Cardiac septum (tissue), 1 donor: ENCODE measurements around the gene NCKAP5. TPM values are rescaled to one million over a fixed set of nuclear protein-coding genes. Genes with fewer than 3 reads are reported as not detected.

Experiments
- DNase-seq: peaks from one replicate; pipeline ENCODE4 v3.0.0-alpha.2; 2020; ENCODE audit warnings: low spot score
- intact Hi-C: fragments of 100-400 bp; cut with DNase I; formaldehyde crosslinking; loops from one replicate; pipeline ENCODE4 v1.14.0; 2022
- total RNA-seq: library from RNA; stranded (reverse); fragmentation: NEBNext Ultra II Directional; extraction: Animal tissue kit (Norgen Biotek cat#: 25700); gene quantifications from one replicate; pipeline ENCODE4 v1.2.1, GENCODE V29; 2021
- donor health status: DM: no; HTN: no; CAD: no.

The NCKAP5 gene
- total RNA-seq, 1 donor from 2014 or later = 10.6 TPM

- intact Hi-C loops = loop anchor here (5.0 kb wide), 1 partner anchor 63 kb away; no protein-coding TSS in a partner anchor
- DNase-seq = no peak
These were observed 11.0 kb upstream of the NCKAP5 start for GRCh38 chr2:133579274-133579673.

GRCh38 chr2:133576714-133577113 is 8.5 kb upstream of the NCKAP5 start:
- DNase-seq = no peak
- intact Hi-C loops = loop anchor here (5.0 kb wide), 1 partner anchor 66 kb away; no protein-coding TSS in a partner anchor

GRCh38 chr2:133574620-133575019 is 6.4 kb upstream of the NCKAP5 start:
- DNase-seq = no peak
- intact Hi-C loops = loop anchor here (5.0 kb wide), 1 partner anchor 68 kb away; no protein-coding TSS in a partner anchor

DNA sequence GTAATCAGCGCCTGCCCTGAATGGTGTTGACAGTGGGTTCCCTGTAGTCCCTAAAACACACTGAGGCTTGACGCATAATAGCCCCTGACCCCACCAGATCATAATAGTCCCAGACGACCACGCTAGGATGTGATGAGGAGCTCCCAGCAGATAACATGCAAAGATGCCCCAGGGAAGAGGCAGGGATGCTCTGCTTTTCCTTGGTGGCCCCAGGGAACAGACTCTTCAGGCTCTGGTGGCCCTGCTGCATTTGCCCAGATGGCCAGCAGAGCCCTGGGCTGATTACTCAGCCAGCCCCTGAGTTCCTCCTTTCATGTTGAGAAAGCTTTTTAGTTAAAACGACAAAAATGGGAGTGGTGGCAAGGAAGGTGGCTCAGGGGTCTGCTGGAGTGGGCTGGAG is 5.9 kb upstream of the NCKAP5 start:
- intact Hi-C loops = no loop called here
- no peak for DNase-seq

- intact Hi-C loops = no loop called here
- no peak for DNase-seq
These were observed 5.4 kb upstream of the NCKAP5 start for GRCh38 chr2:133573491-133574162.

- intact Hi-C loops = no loop called here
These were observed 3.0 kb upstream of the NCKAP5 start for GRCh38 chr2:133571249-133571648.

GRCh38 chr2:133570542-133570941 is 2.3 kb upstream of the NCKAP5 start:
- intact Hi-C loops = no loop called here
- DNase-seq = no peak

More at GRCh38 chr2:133571249-133571648, 3.0 kb upstream of the NCKAP5 start:
- DNase-seq = no peak

GRCh38 chr2:133569286-133569830 is 1.1 kb upstream of the NCKAP5 start:
- intact Hi-C loops = loop anchor here (5.0 to 10.0 kb wide), 3 partner anchors 103 to 305 kb away; no protein-coding TSS in a partner anchor
- no peak for DNase-seq

DNA sequence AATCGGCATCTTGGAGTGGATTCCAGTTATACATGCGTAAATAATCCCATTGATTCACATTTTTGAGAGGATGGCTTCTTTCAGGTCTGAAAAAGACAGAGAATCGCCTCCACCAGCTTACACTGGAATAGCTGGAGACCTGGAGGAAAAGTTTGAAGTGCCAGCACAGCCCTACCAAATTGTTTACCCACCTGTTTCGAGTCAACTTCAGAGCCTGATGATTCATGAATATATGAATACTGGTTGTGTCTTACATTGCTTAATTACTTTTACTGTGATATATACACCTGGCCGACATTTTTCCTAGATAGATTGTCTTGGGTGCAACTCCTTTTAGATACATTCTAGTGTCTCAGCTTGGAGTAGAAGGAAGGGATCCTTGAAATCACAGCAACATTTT is 335 bp upstream of the NCKAP5 start:
- intact Hi-C loops = loop anchor here (5.0 to 10.0 kb wide), 3 partner anchors 104 to 304 kb away; no protein-coding TSS in a partner anchor
- DNase-seq = no peak

- intact Hi-C loops = loop anchor here (10.0 kb wide), 1 partner anchor 298 kb away; no protein-coding TSS in a partner anchor
- no peak for DNase-seq
These were observed 5.7 kb downstream of the NCKAP5 start for GRCh38 chr2:133562558-133562957.

- intact Hi-C loops = loop anchor here (10.0 kb wide), 1 partner anchor 296 kb away; no protein-coding TSS in a partner anchor
- no peak for DNase-seq
These were observed 7.0 kb downstream of the NCKAP5 start for GRCh38 chr2:133561045-133561852.

DNA sequence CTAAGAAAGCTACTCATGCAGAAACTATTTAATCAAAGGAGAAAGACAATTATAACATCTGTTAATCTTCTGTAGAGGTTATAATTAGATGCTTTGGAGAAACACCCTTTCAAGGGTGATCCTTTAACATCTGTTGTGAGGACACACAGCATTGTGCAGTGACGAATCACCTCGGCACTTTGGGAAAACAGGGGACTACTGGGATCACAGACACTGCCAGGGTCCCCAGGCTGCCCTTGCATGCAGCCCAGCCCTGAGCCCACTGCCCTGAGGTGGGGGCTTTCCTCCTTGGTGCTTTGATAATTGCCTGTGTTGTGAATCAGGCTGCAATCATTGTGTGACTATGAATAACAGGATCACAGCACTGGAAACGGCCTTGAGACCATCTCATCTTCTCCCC is 10.6 kb downstream of the NCKAP5 start:
- no peak for DNase-seq
- intact Hi-C loops = no loop called here

DNA sequence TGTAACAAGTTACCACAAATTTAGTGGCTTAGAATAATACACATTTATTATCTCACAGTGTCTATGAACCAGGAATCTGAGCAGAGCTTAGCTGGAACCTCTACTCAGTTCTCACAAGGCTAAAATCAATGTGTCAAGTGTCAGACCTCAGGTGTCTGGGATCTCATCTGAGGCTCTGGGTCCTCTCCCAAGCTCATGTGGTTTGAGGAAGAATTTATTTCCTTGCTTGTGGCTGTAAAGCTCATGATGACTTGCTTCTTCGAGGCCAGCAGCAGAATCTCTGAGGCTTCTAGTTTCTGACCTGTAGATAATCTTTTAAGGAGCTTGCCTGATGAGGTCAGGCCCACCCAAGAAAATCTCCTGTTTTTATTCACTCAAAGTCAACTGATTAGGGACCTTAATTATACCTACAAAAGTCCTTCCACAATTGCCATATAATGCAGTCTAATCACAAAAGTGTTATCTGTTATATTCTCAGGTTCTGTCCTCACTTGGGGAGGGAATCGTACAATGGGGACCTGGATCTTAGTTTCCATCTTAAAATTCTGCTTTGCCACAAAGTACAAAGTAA is 14.3 kb downstream of the NCKAP5 start:
- intact Hi-C loops = no loop called here
- DNase-seq = no peak

DNA sequence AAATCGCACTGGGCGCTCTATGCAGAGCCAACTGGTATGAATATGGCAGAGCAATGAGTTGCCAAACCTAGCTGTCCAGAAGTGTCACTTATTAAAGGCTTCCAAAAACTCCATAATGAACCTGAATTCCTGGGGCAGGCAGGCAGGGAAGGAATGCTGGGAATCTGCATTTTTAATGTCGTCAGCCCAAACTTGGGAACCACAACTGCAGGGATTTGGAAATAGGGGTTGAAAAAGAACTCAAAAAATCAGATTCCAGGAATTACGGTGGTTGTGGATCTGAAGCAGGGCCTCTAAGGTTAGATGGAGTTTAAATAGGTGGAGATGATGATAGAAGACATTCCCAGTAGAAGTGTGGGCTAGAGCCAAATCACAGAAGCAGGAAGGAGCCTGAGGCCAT is 15.0 kb downstream of the NCKAP5 start:
- intact Hi-C loops = no loop called here

GRCh38 chr2:133552821-133553220 is 15.4 kb downstream of the NCKAP5 start:
- no peak for DNase-seq
- intact Hi-C loops = no loop called here

More for the DNA sequence above, 15.0 kb downstream of the NCKAP5 start:
- DNase-seq = no peak

GRCh38 chr2:133541797-133542196 is 26.5 kb downstream of the NCKAP5 start:
- intact Hi-C loops = no loop called here
- DNase-seq = no peak

- DNase-seq = no peak
These were observed 26.9 kb downstream of the NCKAP5 start for GRCh38 chr2:133541376-133541775.

GRCh38 chr2:133532919-133533318 is 35.3 kb downstream of the NCKAP5 start:
- no peak for DNase-seq
- intact Hi-C loops = no loop called here

More at GRCh38 chr2:133541376-133541775, 26.9 kb downstream of the NCKAP5 start:
- intact Hi-C loops = no loop called here

GRCh38 chr2:133531382-133531781 is 36.9 kb downstream of the NCKAP5 start:
- no peak for DNase-seq
- intact Hi-C loops = no loop called here

GRCh38 chr2:133530645-133531044 is 37.6 kb downstream of the NCKAP5 start:
- intact Hi-C loops = no loop called here
- no peak for DNase-seq
